Coronary artery (tissue), 2 donors: ENCODE data around the gene KCNMA1.

ENCODE experiments used
- DNase-seq: peaks from one replicate; pipeline ENCODE4 v3.0.0-alpha.2; 2017; ENCODE audit warnings: low spot score
- H3K27ac ChIP-seq, 2 donors: fragments of 200-600 bp; sonication (generic); one replicate each; pipeline ENCODE4 v1.5.1; 2016 to 2019
- H3K4me3 ChIP-seq: fragments of 200-600 bp; sonication (generic); 2 replicates; pipeline ENCODE4 v1.5.1; 2016; ENCODE audit warnings: mild to moderate bottlenecking, moderate library complexity
- CTCF ChIP-seq: fragments of 200-600 bp; sonication (generic); IDR thresholded peaks from one replicate; pipeline ENCODE4 v1.5.1; 2019; ENCODE audit warnings: antibody characterized with exemption

The KCNMA1 gene

GRCh38 chr10:77478247-77478961, 159.2 kb downstream of the KCNMA1 start:
- H3K4me3 ChIP-seq = no peak overlapping the region
- H3K27ac ChIP-seq = no peak overlapping the region
- DNase-seq = no peak

GRCh38 chr10:77475522-77475921, 162.1 kb downstream of the KCNMA1 start:
- Histone ChIP-seq H3K27ac (no peak overlapping the region), H3K4me3 (no peak overlapping the region)
- DNase-seq = no peak
- no peak for TF ChIP-seq CTCF

More at GRCh38 chr10:77478247-77478961, 159.2 kb downstream of the KCNMA1 start:
- TF ChIP-seq CTCF = no peak

- TF ChIP-seq CTCF = no peak
- Histone ChIP-seq H3K27ac (no peak overlapping the region), H3K4me3 (no peak overlapping the region)
- DNase-seq = no peak
These were observed 162.7 kb downstream of the KCNMA1 start for GRCh38 chr10:77474939-77475338.

GRCh38 chr10:77474386-77474785, 163.2 kb downstream of the KCNMA1 start:
- no peak for TF ChIP-seq CTCF

GRCh38 chr10:77472146-77472545, 165.5 kb downstream of the KCNMA1 start:
- no peak for DNase-seq
- TF ChIP-seq CTCF = no peak
- no peak overlapping the region for H3K27ac ChIP-seq
- no peak overlapping the region for H3K4me3 ChIP-seq

More at GRCh38 chr10:77474386-77474785, 163.2 kb downstream of the KCNMA1 start:
- H3K27ac ChIP-seq = no peak overlapping the region
- H3K4me3 ChIP-seq = no peak overlapping the region
- DNase-seq = no peak

GRCh38 chr10:77471069-77471536, 166.5 kb downstream of the KCNMA1 start:
- no peak for TF ChIP-seq CTCF
- Histone ChIP-seq H3K27ac (peak overlapping the region in 1 of 2 donors; percentile 16), H3K4me3 (no peak overlapping the region)
- DNase-seq = no peak

- TF ChIP-seq CTCF = no peak
- no peak for DNase-seq
- Histone ChIP-seq H3K4me3 (no peak overlapping the region), H3K27ac (peak overlapping the region; percentile 7 to 45)
These were observed 170.1 kb downstream of the KCNMA1 start for GRCh38 chr10:77467422-77467963.
